Suppressor macrophage treated with lipopolysaccharide for 4 hours (primary cell): Measurements from ENCODE around the gene IMPA2.
A peak's percentile ranks its signal among the peaks of the same experiment; 100 is the strongest.
"Not testable (repeated sequence)": the region's sequence is repeated elsewhere in the genome, so short reads cannot be mapped to it uniquely, and the experiment has no call there.

ENCODE experiments used
- DNase-seq: peaks from one replicate; pipeline ENCODE4 v3.0.0-alpha.2; 2020

IMPA2 gene

DNA sequence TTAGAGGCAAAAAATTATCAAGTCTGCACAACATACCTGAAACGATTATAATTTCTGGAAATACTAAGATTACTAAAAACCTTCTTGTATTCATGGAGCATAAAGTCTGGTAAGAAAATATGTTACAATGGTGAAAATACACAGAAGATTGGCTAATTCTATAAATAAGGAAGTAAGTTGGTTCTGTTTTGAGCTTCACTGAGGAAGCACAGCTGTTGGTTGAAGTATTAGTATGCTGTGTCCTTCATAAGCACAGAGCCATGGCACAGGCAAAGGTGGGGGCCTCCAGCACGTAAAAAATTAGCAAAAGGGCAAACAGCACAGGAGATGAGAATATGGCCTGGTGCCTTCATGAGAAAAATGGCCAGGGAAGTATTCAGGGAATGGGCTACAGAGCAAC, 72.0 kb downstream of the IMPA2 start:
- DNase-seq, result peak; percentile 74

DNA sequence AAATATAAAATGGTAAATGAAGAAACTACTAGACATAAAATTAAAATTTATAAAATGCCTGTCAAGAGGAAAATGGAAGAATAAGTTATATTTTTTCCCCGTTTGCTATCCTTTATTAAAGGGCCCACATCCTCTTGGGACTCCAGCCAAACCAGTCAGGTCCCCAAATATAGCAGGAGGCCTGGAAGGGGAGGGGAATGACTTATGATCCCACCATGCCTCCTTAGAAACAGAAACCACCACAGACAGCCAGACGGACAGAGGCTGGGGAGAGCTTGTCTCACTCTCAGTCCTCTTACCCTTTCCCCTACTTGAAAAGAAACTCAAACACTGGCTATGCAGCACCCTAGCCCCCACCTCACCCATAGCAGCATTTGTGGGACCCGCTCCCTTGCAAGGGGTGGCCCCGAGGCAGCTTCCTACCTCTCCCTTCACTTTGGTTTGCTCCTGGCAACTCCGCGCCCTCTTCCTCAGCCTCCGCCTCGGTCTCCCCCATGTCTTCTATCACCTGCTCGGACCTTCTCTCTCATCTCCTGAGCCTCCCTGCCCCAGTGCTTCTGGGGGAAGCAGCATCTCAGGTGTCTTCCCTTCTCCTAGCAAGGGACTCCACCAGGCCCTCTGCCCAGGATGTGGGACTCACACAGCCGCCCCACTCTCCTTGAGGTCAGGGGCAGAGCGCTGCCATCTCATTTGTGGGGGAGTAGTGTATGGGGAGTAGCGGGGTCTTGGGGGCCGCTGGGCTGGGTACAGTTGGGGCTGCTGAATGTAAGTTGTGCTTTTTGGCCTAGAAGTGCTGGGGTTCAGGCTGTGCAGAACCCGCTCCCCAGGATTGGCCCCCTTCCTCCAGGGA, 75.0 kb downstream of the IMPA2 start:
- DNase-seq, result peak; percentile 23

GRCh38 chr18:12056884-12057402, 75.6 kb downstream of the IMPA2 start:
- no peak for DNase-seq

DNA sequence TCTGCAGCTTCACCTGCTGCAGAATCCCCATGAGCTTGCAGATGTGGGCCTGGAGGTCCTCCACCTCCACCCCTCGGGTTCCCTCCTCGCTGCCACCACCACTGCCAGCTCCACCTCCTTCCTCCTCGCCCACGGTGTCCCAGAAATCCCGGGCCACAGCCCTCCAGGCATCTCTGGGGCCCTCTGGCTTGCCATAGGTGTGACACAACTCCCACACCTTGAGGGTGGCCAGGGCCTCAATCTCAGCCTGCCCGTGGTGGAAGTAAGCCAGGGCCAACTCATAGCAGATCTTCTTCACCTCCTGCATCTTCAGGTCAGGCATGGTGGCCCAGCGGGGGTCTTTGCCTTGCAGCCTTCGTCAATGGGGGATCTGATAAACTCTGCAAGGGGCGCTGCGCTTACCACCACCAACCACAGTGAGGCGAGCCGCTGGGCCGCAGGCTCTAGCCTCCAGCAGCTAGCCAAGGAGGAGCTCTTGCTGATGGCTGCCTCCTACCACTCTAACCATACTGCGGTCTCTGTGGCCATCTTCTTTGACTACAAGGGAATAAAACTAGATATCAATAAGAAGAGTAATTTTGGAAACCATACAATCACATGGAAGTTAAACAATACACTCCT, 76.2 kb downstream of the IMPA2 start:
- DNase-seq, result no peak

DNA sequence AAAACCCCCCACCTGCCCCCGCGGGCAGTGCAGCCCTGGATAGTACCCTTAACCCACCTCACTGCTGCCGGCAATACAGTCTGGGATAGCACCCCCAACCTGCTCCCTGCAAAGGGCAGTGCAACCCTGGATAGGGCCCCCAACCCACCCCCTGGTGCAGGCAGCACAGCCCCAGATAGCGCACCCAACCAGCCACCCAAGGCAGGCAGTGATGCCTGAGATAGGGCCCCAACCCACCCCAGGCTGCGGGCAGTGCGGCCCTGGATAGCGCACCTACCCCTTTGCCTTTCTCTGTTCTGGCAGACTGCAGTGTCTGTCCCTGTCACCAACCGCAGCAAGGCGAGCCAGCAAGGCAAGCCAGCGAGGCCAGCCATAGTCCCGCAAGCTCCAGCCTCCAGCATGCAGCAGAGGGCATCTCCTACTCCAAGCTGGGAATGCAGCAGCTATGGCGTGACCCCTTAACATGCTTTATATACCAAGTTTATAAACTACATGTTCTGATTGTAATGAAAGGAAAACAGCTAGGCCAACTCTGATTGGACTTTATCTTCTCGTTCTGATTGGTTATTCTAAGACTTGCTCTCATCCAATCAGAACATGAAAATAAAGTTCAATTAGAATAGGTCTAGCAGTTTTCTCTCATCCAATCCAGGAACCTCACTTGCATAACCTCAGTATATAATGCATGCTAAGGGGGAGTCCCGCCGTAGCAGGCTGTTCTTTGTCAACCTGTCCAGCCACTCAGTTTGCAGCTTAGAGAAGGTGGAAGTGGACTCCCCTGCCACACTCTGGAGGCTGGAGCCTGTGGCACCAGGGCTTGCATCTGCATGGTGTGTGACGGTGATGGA, 78.3 kb downstream of the IMPA2 start:
- no peak for DNase-seq

GRCh38 chr18:12060182-12060870, 79.0 kb downstream of the IMPA2 start:
- DNase-seq, result no peak

DNA sequence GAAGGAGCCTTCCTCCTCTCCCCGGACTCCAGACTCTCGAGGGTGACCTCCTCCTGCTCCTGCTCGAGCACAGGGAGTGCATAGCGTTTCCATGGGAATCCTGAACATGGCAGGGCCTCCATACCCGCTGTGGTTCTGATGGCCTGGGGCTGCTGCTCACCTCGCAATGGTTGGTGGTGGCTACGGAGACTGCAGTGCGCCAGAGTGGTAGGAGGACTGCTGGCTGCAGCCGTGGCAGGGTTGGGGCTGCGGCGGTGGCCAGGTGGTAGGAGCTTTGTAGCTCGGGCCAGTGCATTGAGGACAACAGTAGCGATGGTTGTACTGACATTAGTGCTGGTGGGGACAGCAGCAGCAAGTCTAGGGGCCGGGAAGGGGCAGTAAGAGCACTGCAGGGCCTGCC, 80.4 kb downstream of the IMPA2 start:
- DNase-seq, result no peak

- no peak for DNase-seq
These were observed 81.7 kb downstream of the IMPA2 start for GRCh38 chr18:12062974-12063373.

DNA sequence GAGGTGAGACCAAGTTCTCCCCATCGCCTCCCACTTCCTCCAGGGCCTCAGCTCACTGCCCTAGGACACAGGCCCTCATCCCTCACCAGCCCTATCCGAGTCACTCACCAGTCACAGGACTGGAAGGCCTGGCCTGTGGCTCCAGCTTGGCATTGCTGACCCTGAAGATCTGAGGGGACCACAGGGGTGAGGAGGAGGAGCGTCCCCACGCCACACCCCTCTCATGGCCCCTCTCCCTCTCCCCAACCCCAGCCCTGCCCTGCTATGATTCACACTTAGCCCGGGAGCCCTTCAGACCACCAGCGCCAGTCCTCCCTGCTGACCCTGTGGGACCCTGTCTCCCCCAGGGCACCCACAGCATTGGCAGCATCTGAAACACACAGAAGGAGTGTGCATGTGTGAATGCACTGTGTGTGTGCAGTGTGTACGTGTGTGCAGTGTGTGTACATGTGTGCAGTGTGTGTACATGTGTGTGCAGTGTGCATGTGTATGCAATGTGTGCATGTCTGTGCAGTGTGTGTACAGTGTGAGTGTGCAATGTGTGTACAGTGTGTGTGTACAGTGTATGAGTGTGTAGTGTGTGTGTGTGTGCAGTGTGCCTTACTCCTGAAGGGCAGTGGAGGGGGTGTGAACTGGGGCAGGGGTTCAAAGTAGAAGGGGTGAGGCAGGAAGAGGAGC, 82.9 kb downstream of the IMPA2 start:
- DNase-seq, result no peak

DNA sequence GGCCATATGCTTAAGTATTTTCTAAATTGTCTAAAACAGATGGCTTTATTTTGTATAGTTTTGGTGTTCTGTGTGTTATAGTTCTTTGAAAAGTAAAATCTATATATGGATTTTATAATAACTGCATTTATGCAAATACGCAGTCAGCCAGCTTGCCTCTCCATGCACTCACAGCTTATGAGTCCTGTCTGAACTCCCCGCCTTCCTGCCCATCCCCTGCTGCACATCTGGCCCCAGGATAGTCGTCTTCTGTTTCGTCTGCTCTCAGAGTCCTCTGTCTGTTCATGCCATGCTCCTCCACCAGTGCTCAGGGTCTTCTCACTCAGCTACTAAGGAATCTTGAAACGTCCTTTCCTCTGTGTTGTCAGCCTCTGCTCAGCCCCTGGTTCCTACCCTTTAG, 84.1 kb downstream of the IMPA2 start:
- no peak for DNase-seq

- DNase-seq, result no peak
These were observed 85.7 kb downstream of the IMPA2 start for GRCh38 chr18:12066910-12067511.

GRCh38 chr18:12067671-12068070, 86.4 kb downstream of the IMPA2 start:
- DNase-seq, result no peak

- DNase-seq, result not testable (repeated sequence)
These were observed 87.1 kb downstream of the IMPA2 start for GRCh38 chr18:12068316-12068949.

GRCh38 chr18:12068950-12069320, 87.6 kb downstream of the IMPA2 start:
- no peak for DNase-seq

GRCh38 chr18:12071066-12071465, 89.8 kb downstream of the IMPA2 start:
- not testable (repeated sequence) for DNase-seq

GRCh38 chr18:12072996-12073395, 91.7 kb downstream of the IMPA2 start:
- DNase-seq, result peak; percentile 14

DNA sequence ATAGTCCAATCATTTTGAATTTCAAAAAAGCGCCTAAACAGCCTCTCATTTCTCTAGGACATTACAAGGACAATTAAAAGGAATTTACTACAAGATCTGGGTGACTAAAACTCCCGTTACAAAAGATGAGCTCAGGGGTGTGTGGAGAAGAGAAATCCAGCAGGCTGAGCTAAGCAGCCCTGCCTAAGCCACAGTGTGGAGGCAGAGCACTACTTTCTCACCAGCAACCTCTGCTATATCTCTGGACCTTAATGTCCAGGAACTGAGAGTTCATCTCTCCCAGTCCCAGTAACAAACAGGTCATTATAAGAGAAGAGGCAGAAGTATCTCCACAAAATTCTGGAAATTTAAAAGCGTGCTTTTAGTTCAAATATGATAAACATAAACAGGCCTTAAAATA, 93.4 kb downstream of the IMPA2 start:
- no peak for DNase-seq

DNA sequence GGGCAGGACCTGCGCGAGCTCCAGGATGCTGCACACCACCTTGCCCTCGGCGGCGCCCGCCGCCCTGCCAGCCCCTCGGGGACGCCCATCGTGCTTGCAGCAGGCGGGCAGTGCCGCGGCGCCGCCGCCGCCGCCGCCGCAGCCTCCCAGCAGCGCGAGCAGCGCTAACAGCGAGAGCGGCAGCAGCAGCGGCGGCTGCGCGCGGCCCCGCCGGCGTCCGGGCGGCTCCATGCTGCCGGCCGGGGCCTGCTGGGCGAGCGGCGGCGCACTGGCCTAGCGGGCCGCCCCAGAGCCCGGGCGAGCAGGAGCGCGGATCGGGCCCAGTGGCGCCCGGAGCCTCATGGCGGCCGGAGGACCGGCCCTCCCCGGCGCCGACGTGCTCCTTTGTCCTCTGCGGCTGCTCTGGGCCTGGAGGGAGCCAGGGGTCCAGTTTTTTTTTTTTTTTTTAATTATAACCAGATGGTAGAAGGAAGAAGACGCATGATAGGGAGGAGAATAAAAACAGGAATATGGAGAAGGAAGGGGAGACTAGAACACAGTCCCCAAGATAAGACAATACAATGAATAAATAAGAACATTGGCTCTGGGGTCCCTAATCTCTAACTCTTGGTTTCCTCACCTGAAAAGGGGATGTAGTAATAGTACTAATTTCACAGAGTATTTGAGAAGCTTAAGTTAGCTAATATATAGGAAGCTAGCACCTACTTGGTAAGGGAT, 95.3 kb downstream of the IMPA2 start:
- peak; percentile 24 for DNase-seq

DNA sequence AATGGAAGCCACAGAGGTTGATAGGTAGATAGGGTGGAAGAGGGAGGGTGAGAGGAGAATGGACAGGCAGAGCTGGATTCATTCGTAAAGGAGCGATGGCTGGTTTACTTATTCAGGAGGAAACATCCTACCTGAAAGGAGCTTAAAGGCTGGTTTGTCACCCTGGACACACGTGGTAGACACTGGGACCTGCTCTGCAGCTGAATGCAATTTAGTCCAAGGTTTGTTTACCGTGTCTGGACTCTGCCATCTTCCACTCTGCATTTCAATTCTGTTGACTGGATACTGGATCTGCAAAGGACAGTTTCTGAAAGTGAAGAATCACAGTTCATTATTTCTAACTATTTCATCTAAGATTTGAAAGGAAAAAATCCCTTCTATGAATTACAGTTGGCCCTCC, 96.7 kb downstream of the IMPA2 start:
- DNase-seq, result not testable (repeated sequence)

- no peak for DNase-seq
These were observed 98.4 kb downstream of the IMPA2 start for GRCh38 chr18:12079491-12080237.
